Hepatocyte (in vitro differentiated cells): Measurements from ENCODE around the gene ECT2.

Experiments used
- EZH2 ChIP-seq: fragments of 200-600 bp; sonication (generic); IDR thresholded peaks from 2 replicates; pipeline ENCODE4 v1.6.1; 2016; ENCODE audit warnings: antibody characterized with exemption, mild to moderate bottlenecking, borderline replicate concordance
- TF ChIP-seq, protein P1 (sequence below): fragments of 200-600 bp; sonication (generic); IDR thresholded peaks from 2 replicates; pipeline ENCODE4 v1.5.1; 2016; ENCODE audit warnings: antibody characterized with exemption, mild to moderate bottlenecking; ENCODE audit not compliant: poor library complexity

GRCh38 chr3:172855037-172855436 lies 104.5 kb downstream of the ECT2 start:
- TF ChIP-seq EZH2, result no peak
- TF ChIP-seq, protein P1, sequence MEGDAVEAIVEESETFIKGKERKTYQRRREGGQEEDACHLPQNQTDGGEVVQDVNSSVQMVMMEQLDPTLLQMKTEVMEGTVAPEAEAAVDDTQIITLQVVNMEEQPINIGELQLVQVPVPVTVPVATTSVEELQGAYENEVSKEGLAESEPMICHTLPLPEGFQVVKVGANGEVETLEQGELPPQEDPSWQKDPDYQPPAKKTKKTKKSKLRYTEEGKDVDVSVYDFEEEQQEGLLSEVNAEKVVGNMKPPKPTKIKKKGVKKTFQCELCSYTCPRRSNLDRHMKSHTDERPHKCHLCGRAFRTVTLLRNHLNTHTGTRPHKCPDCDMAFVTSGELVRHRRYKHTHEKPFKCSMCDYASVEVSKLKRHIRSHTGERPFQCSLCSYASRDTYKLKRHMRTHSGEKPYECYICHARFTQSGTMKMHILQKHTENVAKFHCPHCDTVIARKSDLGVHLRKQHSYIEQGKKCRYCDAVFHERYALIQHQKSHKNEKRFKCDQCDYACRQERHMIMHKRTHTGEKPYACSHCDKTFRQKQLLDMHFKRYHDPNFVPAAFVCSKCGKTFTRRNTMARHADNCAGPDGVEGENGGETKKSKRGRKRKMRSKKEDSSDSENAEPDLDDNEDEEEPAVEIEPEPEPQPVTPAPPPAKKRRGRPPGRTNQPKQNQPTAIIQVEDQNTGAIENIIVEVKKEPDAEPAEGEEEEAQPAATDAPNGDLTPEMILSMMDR, result no peak
